HEK293 (cell line): ENCODE results near the gene FOLR1.

Source experiments
- SETDB1 ChIP-seq: IDR thresholded peaks from one replicate; pipeline ENCODE4 v1.6.1; 2017; ENCODE audit warnings: mild to moderate bottlenecking, low read length, moderate library complexity, mixed read lengths; ENCODE audit not compliant: insufficient read length
- YY1 ChIP-seq: fragments of 450-650 bp; formaldehyde crosslinking; IDR thresholded peaks from 2 replicates; pipeline ENCODE4 v1.5.1; 2018; ENCODE audit warnings: missing biosample characterization, missing genetic modification characterization
- ZNF510 ChIP-seq: fragments of 450-650 bp; formaldehyde crosslinking; IDR thresholded peaks from 2 replicates; pipeline ENCODE4 v1.5.1; 2018; ENCODE audit warnings: mild to moderate bottlenecking, missing genetic modification characterization, missing biosample characterization; ENCODE audit not compliant: insufficient replicate concordance
- TF ChIP-seq, protein P1 (sequence below): fragments of 450-650 bp; formaldehyde crosslinking; IDR thresholded peaks from 2 replicates; pipeline ENCODE4 v1.5.1; 2016; ENCODE audit warnings: missing biosample characterization, missing genetic modification characterization
- TF ChIP-seq, protein P2 (sequence below): fragments of 450-650 bp; formaldehyde crosslinking; IDR thresholded peaks from 2 replicates; pipeline ENCODE4 v1.5.1; 2016; ENCODE audit warnings: missing biosample characterization, missing genetic modification characterization

DNA sequence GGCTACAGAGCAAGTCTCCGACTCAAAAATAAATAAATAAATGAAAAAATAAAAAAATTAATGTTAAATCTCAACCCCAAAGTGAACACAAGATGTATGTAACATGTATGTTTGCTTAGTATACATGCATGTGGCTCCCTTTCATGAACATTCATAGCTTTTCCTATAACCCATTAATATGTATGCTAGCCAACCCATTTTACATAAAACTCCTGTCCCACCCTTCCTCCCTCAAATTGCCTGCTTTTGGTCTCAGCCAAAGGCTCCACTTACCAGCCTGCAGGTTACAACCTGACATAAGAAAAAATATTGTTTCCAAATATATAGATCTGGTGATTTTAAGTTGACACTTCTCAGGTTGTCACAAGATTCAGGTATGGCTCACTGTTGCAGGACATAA is 3.7 kb upstream of the FOLR1 start:
- TF ChIP-seq, protein P1, sequence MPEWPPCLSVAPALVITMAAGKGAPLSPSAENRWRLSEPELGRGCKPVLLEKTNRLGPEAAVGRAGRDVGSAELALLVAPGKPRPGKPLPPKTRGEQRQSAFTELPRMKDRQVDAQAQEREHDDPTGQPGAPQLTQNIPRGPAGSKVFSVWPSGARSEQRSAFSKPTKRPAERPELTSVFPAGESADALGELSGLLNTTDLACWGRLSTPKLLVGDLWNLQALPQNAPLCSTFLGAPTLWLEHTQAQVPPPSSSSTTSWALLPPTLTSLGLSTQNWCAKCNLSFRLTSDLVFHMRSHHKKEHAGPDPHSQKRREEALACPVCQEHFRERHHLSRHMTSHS (tag by site-specific recombination) = no peak
- TF ChIP-seq ZNF510 (tag by site-specific recombination) (no peak), YY1 (tag by site-specific recombination) (no peak), SETDB1 (no peak)
- TF ChIP-seq, protein P2, sequence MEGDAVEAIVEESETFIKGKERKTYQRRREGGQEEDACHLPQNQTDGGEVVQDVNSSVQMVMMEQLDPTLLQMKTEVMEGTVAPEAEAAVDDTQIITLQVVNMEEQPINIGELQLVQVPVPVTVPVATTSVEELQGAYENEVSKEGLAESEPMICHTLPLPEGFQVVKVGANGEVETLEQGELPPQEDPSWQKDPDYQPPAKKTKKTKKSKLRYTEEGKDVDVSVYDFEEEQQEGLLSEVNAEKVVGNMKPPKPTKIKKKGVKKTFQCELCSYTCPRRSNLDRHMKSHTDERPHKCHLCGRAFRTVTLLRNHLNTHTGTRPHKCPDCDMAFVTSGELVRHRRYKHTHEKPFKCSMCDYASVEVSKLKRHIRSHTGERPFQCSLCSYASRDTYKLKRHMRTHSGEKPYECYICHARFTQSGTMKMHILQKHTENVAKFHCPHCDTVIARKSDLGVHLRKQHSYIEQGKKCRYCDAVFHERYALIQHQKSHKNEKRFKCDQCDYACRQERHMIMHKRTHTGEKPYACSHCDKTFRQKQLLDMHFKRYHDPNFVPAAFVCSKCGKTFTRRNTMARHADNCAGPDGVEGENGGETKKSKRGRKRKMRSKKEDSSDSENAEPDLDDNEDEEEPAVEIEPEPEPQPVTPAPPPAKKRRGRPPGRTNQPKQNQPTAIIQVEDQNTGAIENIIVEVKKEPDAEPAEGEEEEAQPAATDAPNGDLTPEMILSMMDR (tag by site-specific recombination) = no peak
